Bronchial epithelial cell (primary cell): ENCODE measurements around the gene RTL5. TPM values are rescaled to one million over a fixed set of nuclear protein-coding genes. Genes with fewer than 3 reads are reported as not detected.

ENCODE experiments used
- DNase-seq: peaks from one replicate; pipeline ENCODE4 v3.0.0-alpha.2; 2010; ENCODE audit warnings: low read depth
- FAIRE-seq: peaks from 2 replicates; lab custom pipeline; 2011; peaks lifted over from hg19 to GRCh38; lab: Jason Lieb, UNC
- H3K27me3 ChIP-seq: 2 replicates; pipeline ENCODE4 v1.5.1; 2011; ENCODE audit warnings: low read length; ENCODE audit not compliant: control insufficient read depth, insufficient read depth
- H3K36me3 ChIP-seq: 2 replicates; pipeline ENCODE4 v1.5.1; 2011; ENCODE audit warnings: low read length; ENCODE audit not compliant: control insufficient read depth, insufficient read depth
- H3K4me3 ChIP-seq: 2 replicates; pipeline ENCODE4 v1.5.1; 2011; ENCODE audit warnings: mild to moderate bottlenecking, low read depth, low read length, control low read depth
- CTCF ChIP-seq: IDR thresholded peaks from 2 replicates; pipeline ENCODE4 v1.5.1; 2011; ENCODE audit warnings: mild to moderate bottlenecking, moderate library complexity, low read length, control low read depth, inconsistent platforms; ENCODE audit not compliant: insufficient read depth, severe bottlenecking
- total RNA-seq: library from RNA; depleted of rRNA; stranded (reverse); fragments of >200 nt; gene quantifications from 2 replicates; pipeline ENCODE4 v1.2.1, GENCODE V29; 2014

Gene RTL5
- total RNA-seq, 1 donor from 2014 or later = not detected

- Histone ChIP-seq H3K4me3 (no peak overlapping the region), H3K36me3 (no peaks in the 10 kb centered on the region), H3K27me3 (no peaks in the 10 kb centered on the region)
- DNase-seq (no peak), FAIRE-seq (no peak)
- TF ChIP-seq CTCF = no peak
Observed at GRCh38 chrX:72142094-72142793, 10.5 kb upstream of the RTL5 start.

GRCh38 chrX:72141372-72142004 lies 9.8 kb upstream of the RTL5 start:
- no peak for TF ChIP-seq CTCF
- Histone ChIP-seq H3K4me3 (no peak overlapping the region), H3K27me3 (no peaks in the 10 kb centered on the region), H3K36me3 (no peaks in the 10 kb centered on the region)
- no peak for FAIRE-seq
- peak; percentile 15 for DNase-seq

- Histone ChIP-seq H3K4me3 (no peak overlapping the region), H3K36me3 (no peaks in the 10 kb centered on the region), H3K27me3 (no peaks in the 10 kb centered on the region)
- FAIRE-seq (no peak), DNase-seq (no peak)
- TF ChIP-seq CTCF = no peak
Observed at GRCh38 chrX:72139538-72139937, 7.8 kb upstream of the RTL5 start.

- FAIRE-seq (no peak), DNase-seq (no peak)
- H3K27me3 ChIP-seq = no peaks in the 10 kb centered on the region
- TF ChIP-seq CTCF = no peak
- H3K36me3 ChIP-seq = no peaks in the 10 kb centered on the region
- H3K4me3 ChIP-seq = no peak overlapping the region
Observed at GRCh38 chrX:72137846-72138495, 6.3 kb upstream of the RTL5 start.

GRCh38 chrX:72133851-72134546 lies 2.3 kb upstream of the RTL5 start:
- no peak for DNase-seq
- FAIRE-seq = no peak
- TF ChIP-seq CTCF = no peak
- no peak overlapping the region for H3K4me3 ChIP-seq
- H3K27me3 ChIP-seq = peaks cover 14% of the 10 kb centered on the region
- H3K36me3 ChIP-seq = no peaks in the 10 kb centered on the region
